OCI-M2 (cell line): ENCODE measurements around the gene LRRC23.
"Not testable (repeated sequence)": the region's sequence is repeated elsewhere in the genome, so short reads cannot be mapped to it uniquely, and the experiment has no call there.

Source experiments
- DNase-seq: peaks from one replicate; lab custom pipeline; 2025; ENCODE audit not compliant: unreplicated experiment; lab: John Stamatoyannopoulos, UW

Gene LRRC23

GRCh38 chr12:6904280-6905276, at the start of gene LRRC23:
TSS of gene LRRC23 (plus strand) at chr12:6904822. CDS start at chr12:6905634, 812 bp downstream.
- DNase-seq: peak; percentile 90

- DNase-seq: no peak
Observed at GRCh38 chr12:6855322-6855721, 49.3 kb upstream of the LRRC23 start.

GRCh38 chr12:6858799-6859198, 45.8 kb upstream of the LRRC23 start:
- no peak for DNase-seq

GRCh38 chr12:6860116-6860515, 44.5 kb upstream of the LRRC23 start:
- no peak for DNase-seq

GRCh38 chr12:6860942-6861341, 43.7 kb upstream of the LRRC23 start:
- no peak for DNase-seq

- DNase-seq: no peak
Observed at GRCh38 chr12:6861391-6861790, 43.2 kb upstream of the LRRC23 start.

- DNase-seq: no peak
Observed at GRCh38 chr12:6863033-6863432, 41.6 kb upstream of the LRRC23 start.

GRCh38 chr12:6863586-6864321, 40.9 kb upstream of the LRRC23 start:
- no peak for DNase-seq

- DNase-seq: not testable (repeated sequence)
Observed at GRCh38 chr12:6865307-6865706, 39.3 kb upstream of the LRRC23 start.

- DNase-seq: no peak
Observed at GRCh38 chr12:6866163-6866919, 38.3 kb upstream of the LRRC23 start.

GRCh38 chr12:6866920-6867412, 37.7 kb upstream of the LRRC23 start:
- DNase-seq: no peak

GRCh38 chr12:6867413-6868210, 37.0 kb upstream of the LRRC23 start, which contains the start of gene TPI1:
TSS of gene TPI1 (plus strand) at chr12:6867531. CDS start at chr12:6867567, 36 bp downstream.
- peak; percentile 37 for DNase-seq

- no peak for DNase-seq
Observed at GRCh38 chr12:6868211-6869048, 36.2 kb upstream of the LRRC23 start.

- DNase-seq: peak; percentile 26
Observed at GRCh38 chr12:6869049-6870021, 35.3 kb upstream of the LRRC23 start.

- not testable (repeated sequence) for DNase-seq
Observed at GRCh38 chr12:6870304-6870703, 34.3 kb upstream of the LRRC23 start.

- DNase-seq: no peak
Observed at GRCh38 chr12:6871052-6871957, 33.3 kb upstream of the LRRC23 start.
